ENCODE data around the gene ARPC1B. TPM values are rescaled to one million over a fixed set of nuclear protein-coding genes. Genes with fewer than 3 reads are reported as not detected.
A peak's percentile ranks its signal among the peaks of the same experiment; 100 is the strongest.

The ARPC1B gene
- total and polyA plus RNA-seq, 2 of the 8 experiments (the other 6 are each of a cell fraction or from before 2014, with no cell fraction given): 64.5 to 115 TPM

DNA sequence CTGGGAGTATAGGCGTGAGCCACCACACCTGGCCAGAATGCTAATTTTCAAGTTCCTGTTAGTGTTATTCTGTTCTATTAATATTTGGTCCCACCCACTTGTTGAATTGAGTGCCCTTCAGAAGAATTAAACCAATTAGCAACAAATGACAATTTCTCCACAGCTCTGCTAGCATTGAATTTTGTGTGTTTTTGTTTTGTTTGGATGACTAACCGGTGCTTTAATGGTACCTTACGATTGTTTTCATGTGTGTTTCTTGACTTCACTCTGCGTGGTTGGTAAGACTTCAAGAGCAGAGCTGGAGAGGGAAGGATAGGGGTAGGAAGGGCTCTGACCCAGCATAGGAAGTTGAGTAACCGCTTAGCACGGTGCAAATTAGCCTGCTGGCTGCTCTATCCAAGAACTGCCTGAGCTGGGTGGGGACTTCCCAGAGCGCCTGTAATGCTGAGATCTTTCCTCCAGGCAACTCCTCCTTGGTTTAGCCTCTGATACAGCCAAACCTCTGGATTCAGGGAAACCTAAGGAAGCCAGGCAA, 4.6 kb downstream of the ARPC1B start:
- no peak overlapping the region for H2BK5ac ChIP-seq (ENCODE audit: low read depth, low read length)
- no peak for FAIRE-seq
- H3K9me3 ChIP-seq (ENCODE audit: insufficient read depth in 2 of 2, low read depth in 1 of 2, low read length in 1 of 2): no peaks in the 10 kb centered on the region
- H3K79me1 ChIP-seq (ENCODE audit: low read depth, low read length): peaks cover 16% of the 10 kb centered on the region
- H3K4me2 ChIP-seq (ENCODE audit: insufficient read depth in 1 of 2, low read depth in 2 of 2, low read length in 2 of 2): peak overlapping the region in 1 of 2 experiments; percentile 47; a peak in 1 of 4 replicates
- no peak overlapping the region for H3K27ac ChIP-seq (ENCODE audit: low read depth, low read length)
- no peak overlapping the region for H2BK20ac ChIP-seq (ENCODE audit: low read length)
- H3K4me3 ChIP-seq (ENCODE audit: extremely low read depth in 1 of 4, insufficient read depth in 2 of 4, low read depth in 3 of 4, low read length in 4 of 4): no peak overlapping the region
- POLR2A ChIA-PET (ENCODE audit: partially characterized antibody): interaction anchor here (0.6 to 2.9 kb wide), 4 partner anchors 10 to 30 kb away, joined by 3 to 19 read pairs (median 5); partner anchors contain the start of genes BUD31 and PDAP1
- WGBS, 2 experiments (ENCODE audit: extremely low coverage in 1 of 2, insufficient coverage in 1 of 2, insufficient read length in 1 of 2, insufficient replicate concordance in 2 of 2, low coverage in 1 of 2, low lambda C conversion rate in 2 of 2, missing lambda C conversion rate in 1 of 2): 90% methylated on average over 7 of the region's 7 CpGs; no CpG with 5 or more reads in 1 of the 2 experiments
- H3K4me1 ChIP-seq (replicated peaks in 1 of 4; ENCODE audit: control insufficient read depth in 3 of 4, insufficient read depth in 4 of 4, low read length in 3 of 4): peaks cover 0 to 5% (median 1%) of the 10 kb centered on the region in 4 experiments; a peak in 3 of 7 replicates
- H3K14ac ChIP-seq (ENCODE audit: insufficient read length): no peak overlapping the region
- no peak overlapping the region for H2BK12ac ChIP-seq (ENCODE audit: low read depth, low read length)
- H2BK120ac ChIP-seq (replicated peaks; ENCODE audit: low read depth, low read length): no peak overlapping the region
- H3K56ac ChIP-seq (replicated peaks; ENCODE audit: insufficient read length, low read depth, low read length): no peak overlapping the region
- H3K27me3 ChIP-seq (replicated peaks in 1 of 4; ENCODE audit: control insufficient read depth in 3 of 4, extremely low read depth in 1 of 4, insufficient read depth in 3 of 4, low read length in 3 of 4): no peaks in the 10 kb centered on the region
- H3K36me3 ChIP-seq (ENCODE audit: control insufficient read depth in 2 of 4, insufficient read depth in 4 of 4, low read length in 3 of 4): peaks cover 0 to 3% (median 0%) of the 10 kb centered on the region in 4 experiments; a peak in 1 of 8 replicates
- H2AFZ ChIP-seq (ENCODE audit: low read length): no peak overlapping the region
- no peak overlapping the region for H3K18ac ChIP-seq (ENCODE audit: extremely low read depth, low read length)
- H2AK5ac ChIP-seq (ENCODE audit: low read depth, low read length): no peak overlapping the region
- H4K91ac ChIP-seq (replicated peaks; ENCODE audit: insufficient read length, low read length): no peak overlapping the region
- peaks cover 0 to 18% of the 10 kb centered on the region in 2 experiments; a peak in 2 of 4 replicates for H3K79me2 ChIP-seq (ENCODE audit: control insufficient read depth in 1 of 2, insufficient read depth in 2 of 2, low read length in 2 of 2)
- H2BK15ac ChIP-seq (ENCODE audit: low read length): no peak overlapping the region
- H4K8ac ChIP-seq (ENCODE audit: extremely low read depth, insufficient read depth, low read length): no peak overlapping the region
- no peak overlapping the region for H4K5ac ChIP-seq (ENCODE audit: insufficient read length, low read depth, low read length)
- H3K23me2 ChIP-seq (ENCODE audit: low read depth, low read length): peaks cover 2% of the 10 kb centered on the region; the same call in 1 of the 2 replicates
- H3K4ac ChIP-seq (replicated peaks; ENCODE audit: insufficient read length, low read depth, low read length): no peak overlapping the region
- peaks cover 13 to 22% of the 10 kb centered on the region in 2 experiments for H4K20me1 ChIP-seq (replicated peaks in 1 of 2; ENCODE audit: control insufficient read depth in 1 of 2, insufficient read depth in 2 of 2, low read length in 2 of 2)
- CTCF ChIA-PET (ENCODE audit: partially characterized antibody): interaction anchor here (0.8 to 1.2 kb wide), 2 partner anchors 14 to 20 kb away, joined by 3 read pairs; no protein-coding TSS in a partner anchor
- H3K23ac ChIP-seq (ENCODE audit: insufficient read length): no peak overlapping the region
- DNase-seq (ENCODE audit: low read depth in 1 of 2, low spot score in 2 of 2): no peak
- H3K9ac ChIP-seq (replicated peaks in 1 of 4; ENCODE audit: extremely low read depth in 1 of 4, low read depth in 3 of 4, low read length in 3 of 4): no peak overlapping the region
- no peak for TF ChIP-seq KDM5A (IDR thresholded peaks at IDR 0.05; ENCODE audit: low read length)
- no peak for TF ChIP-seq TAF7 (optimal IDR thresholded peaks at IDR 0.05; ENCODE audit: borderline replicate concordance, low read depth, low read length)
- no peak for TF ChIP-seq RBBP5 (IDR thresholded peaks at IDR 0.05; ENCODE audit: borderline replicate concordance, low read depth, low read length)
- TF ChIP-seq CHD2 (IDR thresholded peaks at IDR 0.05; ENCODE audit: low read length): no peak
- no peak for TF ChIP-seq SAP30 (IDR thresholded peaks at IDR 0.05; ENCODE audit: insufficient read depth, insufficient replicate concordance, low read length)
- no peak for TF ChIP-seq NANOG (IDR thresholded peaks at IDR 0.05; ENCODE audit: insufficient read depth, low read depth, low read length, poor library complexity, severe bottlenecking)

Measured in H1 (cell line).